Measurements from ENCODE around the gene RANBP1. TPM values are rescaled to one million over a fixed set of nuclear protein-coding genes. Genes with fewer than 3 reads are reported as not detected.

RANBP1 gene
- total and polyA plus RNA-seq, 9 of the 15 experiments (the other 6 are each of a cell fraction or from before 2014, with no cell fraction given): 162 to 2,891 (median 1,289) TPM

GRCh38 chr22:20086101-20086599 lies 29.8 kb upstream of the RANBP1 start (continued):
- no peak for TF ChIP-seq ZBTB26 (CRISPR knock-in tag; IDR thresholded peaks at IDR 0.05)
- no peak for TF ChIP-seq SAFB2 (IDR thresholded peaks at IDR 0.05; ENCODE audit: borderline replicate concordance, low read depth, low read length, severe bottlenecking)
- no peak for TF ChIP-seq MED1 (CRISPR knock-in tag; IDR thresholded peaks at IDR 0.05; ENCODE audit: borderline replicate concordance)
- peak in 1 of 3 experiments; percentile 46 for TF ChIP-seq YY1 (IDR thresholded peaks at IDR 0.05; ENCODE audit: borderline replicate concordance in 1 of 3, control insufficient read depth in 1 of 3, extremely low read depth in 1 of 3, insufficient read depth in 3 of 3, insufficient read length in 1 of 3, insufficient replicate concordance in 2 of 3, low read depth in 1 of 3, low read length in 2 of 3)
- no peak for TF ChIP-seq KLF6 (CRISPR knock-in tag; IDR thresholded peaks at IDR 0.05; ENCODE audit: borderline replicate concordance)
- TF ChIP-seq RBM14 (IDR thresholded peaks at IDR 0.05; ENCODE audit: borderline replicate concordance, insufficient read depth, low read depth, low read length): peak; percentile 49; the same call in 1 of the 2 replicates
- TF ChIP-seq ELF4 (CRISPR knock-in tag; IDR thresholded peaks at IDR 0.05): 0 out of 2 replicates have a peak, but pooled peaks have one; percentile 36

GRCh38 chr22:20086763-20087162 lies 29.1 kb upstream of the RANBP1 start:
- Histone ChIP-seq H2AFZ (ENCODE audit: low read depth, low read length) (no peak overlapping the region), H3K27ac (ENCODE audit: extremely low read depth, low read depth, low read length) (no peak overlapping the region), H3K4me2 (ENCODE audit: insufficient read depth, low read length) (no peak overlapping the region), H3K4me1 (replicated peaks in 1 of 2; ENCODE audit: control insufficient read depth in 2 of 2, insufficient read depth in 2 of 2, low read length in 2 of 2) (peaks cover 33 to 45% of the 10 kb centered on the region in 2 experiments), H3K4me3 (no peak overlapping the region), H3K9me1 (ENCODE audit: control insufficient read depth, insufficient read depth, low read length) (peaks cover 14% of the 10 kb centered on the region), H3K79me2 (ENCODE audit: control insufficient read depth, insufficient read depth, low read length) (peaks cover 93% of the 10 kb centered on the region), H3K9ac (ENCODE audit: insufficient read depth in 1 of 2, low read depth in 2 of 2, low read length in 2 of 2) (peak overlapping the region in 1 of 2 experiments; percentile 39; a peak in 1 of 4 replicates), H3K36me3 (ENCODE audit: control insufficient read depth, insufficient read depth, low read length) (peaks cover 96% of the 10 kb centered on the region), H4K20me1 (replicated peaks; ENCODE audit: control insufficient read depth, insufficient read depth, low read length) (peaks cover 32% of the 10 kb centered on the region), H3K9me3 (replicated peaks; ENCODE audit: control insufficient read depth, insufficient read depth, low read depth, low read length) (no peaks in the 10 kb centered on the region), H3K27me3 (ENCODE audit: control insufficient read depth in 2 of 2, insufficient read depth in 2 of 2, low read length in 2 of 2) (no peaks in the 10 kb centered on the region)
- POLR2A ChIA-PET: interaction anchor here (0.6 to 19.4 kb wide), 5 partner anchors 6 to 133 kb away, joined by 3 to 513 read pairs (median 4); partner anchors contain the start of genes RANBP1 and TRMT2A
- WGBS (ENCODE audit: insufficient coverage, low coverage, missing lambda C conversion rate): 98% methylated on average over 5 of the region's 5 CpGs
- no peak for FAIRE-seq
- no peak for ATAC-seq
- DNase-seq (ENCODE audit: extremely low read depth in 1 of 4, low spot score in 3 of 4): no peak
- CTCF ChIA-PET (ENCODE audit: low intra/inter-chr PET ratio): interaction anchor here (0.5 to 0.7 kb wide), 3 partner anchors 59 to 1561 kb away, joined by 3 read pairs; partner anchors contain the start of gene ARVCF
- intact Hi-C loops (cut with micrococcal nuclease): no loop called here
- in situ Hi-C loops (cut with MboI): loop anchor here (5.0 kb wide), 1 partner anchor 114 kb away; no protein-coding TSS in a partner anchor
- TSS peak; percentile 5 for BruUV-seq (replicated peaks)
- TF ChIP-seq HMG20A (CRISPR knock-in tag; conservative IDR thresholded peaks at IDR 0.05) (no peak), ATF4 (CRISPR knock-in tag; IDR thresholded peaks at IDR 0.05) (no peak), ZNF143 (CRISPR knock-in tag; IDR thresholded peaks at IDR 0.05) (no peak), GABPB1 (CRISPR knock-in tag; IDR thresholded peaks at IDR 0.05) (no peak), MECOM (CRISPR knock-in tag; IDR thresholded peaks at IDR 0.05) (no peak), DDX20 (tag; IDR thresholded peaks at IDR 0.05; ENCODE audit: low read depth) (no peak), HDAC2 (IDR thresholded peaks at IDR 0.05) (no peak), STAT5B (CRISPR knock-in tag; IDR thresholded peaks at IDR 0.05) (no peak), FIP1L1 (IDR thresholded peaks at IDR 0.05; ENCODE audit: low read depth, low read length, poor library complexity, severe bottlenecking) (no peak), FOXO4 (CRISPR knock-in tag; IDR thresholded peaks at IDR 0.05) (0 out of 2 replicates have a peak, but pooled peaks have one; percentile 24)

Measured in K562 (cell line).